ENCODE data around the gene IL15.

The IL15 gene

GRCh38 chr4:141652161-141652778, 15.9 kb downstream of the IL15 start:
- FAIRE-seq (no peak), DNase-seq (ENCODE audit: insufficient read length) (no peak)
- TF ChIP-seq POLR2AphosphoS5 (IDR thresholded peaks at IDR 0.05; ENCODE audit: low read depth, low read length) (no peak), POLR2A (IDR thresholded peaks at IDR 0.05; ENCODE audit: low read depth, low read length) (no peak), TAF1 (IDR thresholded peaks at IDR 0.05; ENCODE audit: borderline replicate concordance, low read depth, low read length) (no peak)

- TF ChIP-seq TAF1 (IDR thresholded peaks at IDR 0.05; ENCODE audit: borderline replicate concordance, low read depth, low read length) (no peak), POLR2A (IDR thresholded peaks at IDR 0.05; ENCODE audit: low read depth, low read length) (no peak), POLR2AphosphoS5 (IDR thresholded peaks at IDR 0.05; ENCODE audit: low read depth, low read length) (no peak)
- no peak for FAIRE-seq
- no peak for DNase-seq (ENCODE audit: insufficient read length)
These were observed 17.7 kb downstream of the IL15 start for GRCh38 chr4:141654098-141654497.

- TF ChIP-seq TAF1 (IDR thresholded peaks at IDR 0.05; ENCODE audit: borderline replicate concordance, low read depth, low read length): no peak
- TF ChIP-seq POLR2A (IDR thresholded peaks at IDR 0.05; ENCODE audit: low read depth, low read length): no peak
- TF ChIP-seq POLR2AphosphoS5 (IDR thresholded peaks at IDR 0.05; ENCODE audit: low read depth, low read length): no peak
- no peak for FAIRE-seq
These were observed 19.6 kb downstream of the IL15 start for GRCh38 chr4:141656031-141656430.

GRCh38 chr4:141657550-141658250, 21.3 kb downstream of the IL15 start:
- DNase-seq (ENCODE audit: insufficient read length): no peak
- TF ChIP-seq POLR2AphosphoS5 (IDR thresholded peaks at IDR 0.05; ENCODE audit: low read depth, low read length): no peak
- TF ChIP-seq TAF1 (IDR thresholded peaks at IDR 0.05; ENCODE audit: borderline replicate concordance, low read depth, low read length): no peak
- no peak for TF ChIP-seq POLR2A (IDR thresholded peaks at IDR 0.05; ENCODE audit: low read depth, low read length)
- FAIRE-seq: no peak

More at GRCh38 chr4:141656031-141656430, 19.6 kb downstream of the IL15 start:
- DNase-seq (ENCODE audit: insufficient read length): no peak

GRCh38 chr4:141658309-141658708, 21.9 kb downstream of the IL15 start:
- DNase-seq (ENCODE audit: insufficient read length): no peak
- TF ChIP-seq POLR2A (IDR thresholded peaks at IDR 0.05; ENCODE audit: low read depth, low read length) (no peak), TAF1 (IDR thresholded peaks at IDR 0.05; ENCODE audit: borderline replicate concordance, low read depth, low read length) (no peak)
- FAIRE-seq: no peak

- FAIRE-seq (peak; percentile 44), DNase-seq (ENCODE audit: insufficient read length) (no peak)
- TF ChIP-seq POLR2A (IDR thresholded peaks at IDR 0.05; ENCODE audit: low read depth, low read length) (no peak), POLR2AphosphoS5 (IDR thresholded peaks at IDR 0.05; ENCODE audit: low read depth, low read length) (no peak), TAF1 (IDR thresholded peaks at IDR 0.05; ENCODE audit: borderline replicate concordance, low read depth, low read length) (no peak)
These were observed 23.2 kb downstream of the IL15 start for GRCh38 chr4:141659539-141659938.

GRCh38 chr4:141660880-141661279, 24.5 kb downstream of the IL15 start:
- FAIRE-seq (peak; percentile 33), DNase-seq (ENCODE audit: insufficient read length) (no peak)
- TF ChIP-seq POLR2AphosphoS5 (IDR thresholded peaks at IDR 0.05; ENCODE audit: low read depth, low read length) (no peak), POLR2A (IDR thresholded peaks at IDR 0.05; ENCODE audit: low read depth, low read length) (no peak), TAF1 (IDR thresholded peaks at IDR 0.05; ENCODE audit: borderline replicate concordance, low read depth, low read length) (no peak)

- DNase-seq (ENCODE audit: insufficient read length) (no peak), FAIRE-seq (peak; percentile 9)
- no peak for TF ChIP-seq POLR2AphosphoS5 (IDR thresholded peaks at IDR 0.05; ENCODE audit: low read depth, low read length)
- TF ChIP-seq POLR2A (IDR thresholded peaks at IDR 0.05; ENCODE audit: low read depth, low read length): no peak
- no peak for TF ChIP-seq TAF1 (IDR thresholded peaks at IDR 0.05; ENCODE audit: borderline replicate concordance, low read depth, low read length)
These were observed 32.0 kb downstream of the IL15 start for GRCh38 chr4:141668200-141668910.

- TF ChIP-seq POLR2A (IDR thresholded peaks at IDR 0.05; ENCODE audit: low read depth, low read length) (no peak), TAF1 (IDR thresholded peaks at IDR 0.05; ENCODE audit: borderline replicate concordance, low read depth, low read length) (no peak), POLR2AphosphoS5 (IDR thresholded peaks at IDR 0.05; ENCODE audit: low read depth, low read length) (no peak)
- FAIRE-seq: no peak
- DNase-seq (ENCODE audit: insufficient read length): no peak
These were observed 33.1 kb downstream of the IL15 start for GRCh38 chr4:141669501-141669900.

GRCh38 chr4:141675384-141675783, 39.0 kb downstream of the IL15 start:
- FAIRE-seq (no peak), DNase-seq (ENCODE audit: insufficient read length) (no peak)
- TF ChIP-seq POLR2A (IDR thresholded peaks at IDR 0.05; ENCODE audit: low read depth, low read length) (no peak), TAF1 (IDR thresholded peaks at IDR 0.05; ENCODE audit: borderline replicate concordance, low read depth, low read length) (no peak), POLR2AphosphoS5 (IDR thresholded peaks at IDR 0.05; ENCODE audit: low read depth, low read length) (no peak)

GRCh38 chr4:141676087-141676670, 39.8 kb downstream of the IL15 start:
- no peak for TF ChIP-seq TAF1 (IDR thresholded peaks at IDR 0.05; ENCODE audit: borderline replicate concordance, low read depth, low read length)
- no peak for TF ChIP-seq POLR2A (IDR thresholded peaks at IDR 0.05; ENCODE audit: low read depth, low read length)
- TF ChIP-seq POLR2AphosphoS5 (IDR thresholded peaks at IDR 0.05; ENCODE audit: low read depth, low read length): no peak
- DNase-seq (ENCODE audit: insufficient read length): no peak
- no peak for FAIRE-seq

All from GM12892 (cell line).